ACC112 (cell line): Measurements from ENCODE around the gene ABCF3.

Experiments used
- H2AFZ ChIP-seq: fragments of 200-600 bp; sonication (generic); one replicate; pipeline ENCODE4 v1.6.0; 2017; ENCODE audit warnings: antibody characterized with exemption, low read length; ENCODE audit not compliant: unreplicated experiment
- H3K27ac ChIP-seq: fragments of 200-600 bp; sonication (generic); 2 replicates; pipeline ENCODE4 v1.5.1; 2014; ENCODE audit warnings: low read depth, mild to moderate bottlenecking, antibody characterized with exemption, low read length, moderate library complexity
- H3K27me3 ChIP-seq: fragments of 200-600 bp; sonication (generic); 2 replicates; pipeline ENCODE4 v1.6.1; 2014; ENCODE audit warnings: mild to moderate bottlenecking, antibody characterized with exemption, low read length, moderate library complexity, mixed read lengths; ENCODE audit not compliant: insufficient read depth
- H3K36me3 ChIP-seq: fragments of 200-600 bp; sonication (generic); 2 replicates; pipeline ENCODE4 v1.6.1; 2016; ENCODE audit warnings: mild to moderate bottlenecking, antibody characterized with exemption, low read length, moderate library complexity, mixed read lengths; ENCODE audit not compliant: insufficient read depth
- H3K4me1 ChIP-seq: fragments of 200-600 bp; sonication (generic); one replicate; pipeline ENCODE4 v1.6.1; 2016; ENCODE audit warnings: low read length, mixed read lengths; ENCODE audit not compliant: insufficient read depth, unreplicated experiment, control insufficient read depth
- H3K4me3 ChIP-seq: fragments of 200-600 bp; sonication (generic); 2 replicates; pipeline ENCODE4 v1.5.1; 2014; ENCODE audit warnings: mild to moderate bottlenecking, low read depth, low read length
- H3K79me2 ChIP-seq: fragments of 200-600 bp; sonication (generic); one replicate; pipeline ENCODE4 v1.6.0; 2016; ENCODE audit warnings: low read length; ENCODE audit not compliant: control insufficient read depth, unreplicated experiment, insufficient read depth

The ABCF3 gene

GRCh38 chr3:184167786-184168185 lies 18.2 kb upstream of the ABCF3 start:
- no peak overlapping the region for H2AFZ ChIP-seq
- peak overlapping the region; percentile 91 for H3K27ac ChIP-seq
- H3K36me3 ChIP-seq, result peaks cover 39% of the 10 kb centered on the region

GRCh38 chr3:184168363-184169120 lies 17.5 kb upstream of the ABCF3 start:
- Histone ChIP-seq H3K27ac (peak overlapping the region; percentile 91), H2AFZ (no peak overlapping the region), H3K27me3 (no peaks in the 10 kb centered on the region), H3K4me3 (peak overlapping the region; percentile 43; the same call in 1 of the 2 replicates), H3K4me1 (peaks cover 47% of the 10 kb centered on the region), H3K79me2 (peaks cover 17% of the 10 kb centered on the region), H3K36me3 (peaks cover 36% of the 10 kb centered on the region)

More at GRCh38 chr3:184167786-184168185, 18.2 kb upstream of the ABCF3 start:
- H3K27me3 ChIP-seq, result no peaks in the 10 kb centered on the region
- no peak overlapping the region for H3K4me3 ChIP-seq
- H3K4me1 ChIP-seq, result peaks cover 41% of the 10 kb centered on the region
- peaks cover 25% of the 10 kb centered on the region for H3K79me2 ChIP-seq

GRCh38 chr3:184169896-184170875 lies 15.8 kb upstream of the ABCF3 start:
- H2AFZ ChIP-seq, result no peak overlapping the region
- no peak overlapping the region for H3K4me3 ChIP-seq
- no peaks in the 10 kb centered on the region for H3K27me3 ChIP-seq
- H3K36me3 ChIP-seq, result peaks cover 34% of the 10 kb centered on the region
- peaks cover 55% of the 10 kb centered on the region for H3K4me1 ChIP-seq
- H3K27ac ChIP-seq, result no peak overlapping the region
- H3K79me2 ChIP-seq, result peaks cover 14% of the 10 kb centered on the region

GRCh38 chr3:184171562-184171961 lies 14.4 kb upstream of the ABCF3 start:
- peak overlapping the region; percentile 84 for H3K27ac ChIP-seq
- H3K36me3 ChIP-seq, result peaks cover 25% of the 10 kb centered on the region; the same call in 1 of the 2 replicates
- H3K4me1 ChIP-seq, result peaks cover 55% of the 10 kb centered on the region
- peak overlapping the region; percentile 27; the same call in 1 of the 2 replicates for H3K4me3 ChIP-seq
- H3K79me2 ChIP-seq, result peaks cover 20% of the 10 kb centered on the region
- H3K27me3 ChIP-seq, result no peaks in the 10 kb centered on the region
- no peak overlapping the region for H2AFZ ChIP-seq

GRCh38 chr3:184172681-184173373 lies 13.2 kb upstream of the ABCF3 start:
- Histone ChIP-seq H3K36me3 (peaks cover 15% of the 10 kb centered on the region; the same call in 1 of the 2 replicates), H3K4me1 (peaks cover 63% of the 10 kb centered on the region)

GRCh38 chr3:184173374-184173722 lies 12.7 kb upstream of the ABCF3 start:
- H3K79me2 ChIP-seq, result peaks cover 37% of the 10 kb centered on the region
- no peaks in the 10 kb centered on the region for H3K27me3 ChIP-seq
- H3K27ac ChIP-seq, result peak overlapping the region; percentile 84
- H2AFZ ChIP-seq, result no peak overlapping the region
- peaks cover 63% of the 10 kb centered on the region for H3K4me1 ChIP-seq
- peaks cover 17% of the 10 kb centered on the region; the same call in 1 of the 2 replicates for H3K36me3 ChIP-seq
- peak overlapping the region; percentile 52 for H3K4me3 ChIP-seq

More at GRCh38 chr3:184172681-184173373, 13.2 kb upstream of the ABCF3 start:
- Histone ChIP-seq H3K4me3 (peak overlapping the region; percentile 52), H2AFZ (no peak overlapping the region), H3K27ac (peak overlapping the region; percentile 84), H3K79me2 (peaks cover 31% of the 10 kb centered on the region), H3K27me3 (no peaks in the 10 kb centered on the region)

GRCh38 chr3:184174284-184174645 lies 11.7 kb upstream of the ABCF3 start:
- Histone ChIP-seq H2AFZ (no peak overlapping the region), H3K4me1 (peaks cover 63% of the 10 kb centered on the region), H3K27me3 (no peaks in the 10 kb centered on the region), H3K79me2 (peaks cover 43% of the 10 kb centered on the region), H3K36me3 (peaks cover 26% of the 10 kb centered on the region), H3K27ac (peak overlapping the region; percentile 27; the same call in 1 of the 2 replicates), H3K4me3 (no peak overlapping the region)

- H3K36me3 ChIP-seq, result peaks cover 29% of the 10 kb centered on the region
- peak within 1 kb of the TSS; percentile 35 for H2AFZ ChIP-seq
These were observed 11.1 kb upstream of the ABCF3 start, which contains the start of gene AP2M1 for GRCh38 chr3:184174646-184175492. TSS of gene AP2M1 (plus strand) at chr3:184174855. CDS start at chr3:184176994, 2,139 bp downstream.

GRCh38 chr3:184175506-184175905 lies 10.5 kb upstream of the ABCF3 start:
- peak overlapping the region; percentile 96 for H3K4me3 ChIP-seq
- H3K27me3 ChIP-seq, result no peaks in the 10 kb centered on the region
- peaks cover 54% of the 10 kb centered on the region for H3K79me2 ChIP-seq
- peaks cover 70% of the 10 kb centered on the region for H3K4me1 ChIP-seq
- peaks cover 33% of the 10 kb centered on the region for H3K36me3 ChIP-seq
- no peak overlapping the region for H2AFZ ChIP-seq
- peak overlapping the region; percentile 85 for H3K27ac ChIP-seq

More at GRCh38 chr3:184174646-184175492, 11.1 kb upstream of the ABCF3 start, which contains the start of gene AP2M1:
- H3K4me3 ChIP-seq, result peak within 1 kb of the TSS; percentile 96
- H3K79me2 ChIP-seq, result peaks cover 49% of the 10 kb centered on the region
- H3K4me1 ChIP-seq, result peaks cover 64% of the 10 kb centered on the region
- H3K27me3 ChIP-seq, result no peaks in the 10 kb centered on the region
- peak within 1 kb of the TSS; percentile 85 for H3K27ac ChIP-seq
